ENCODE results near the gene PLP1.

Gene PLP1

GRCh38 chrX:103825881-103826280, 49.2 kb downstream of the PLP1 start:
- DNase-seq (ENCODE audit: low read depth, low spot score) = no peak

GRCh38 chrX:103828529-103828928, 51.9 kb downstream of the PLP1 start:
- no peak for DNase-seq (ENCODE audit: low read depth, low spot score)

GRCh38 chrX:103830848-103831247, 54.2 kb downstream of the PLP1 start:
- DNase-seq (ENCODE audit: low read depth, low spot score) = no peak

- DNase-seq (ENCODE audit: low read depth, low spot score) = peak; percentile 67
These were observed 54.7 kb downstream of the PLP1 start for GRCh38 chrX:103831342-103831802.

GRCh38 chrX:103831803-103832544, 55.3 kb downstream of the PLP1 start, which contains the start of gene RAB9B:
Gene RAB9B, minus strand, starts transcription at chrX:103832257. Its CDS starts 6,473 bp downstream, at chrX:103825784.
- DNase-seq (ENCODE audit: low read depth, low spot score) = peak; percentile 39

GRCh38 chrX:103839404-103839803, 62.8 kb downstream of the PLP1 start:
- DNase-seq (ENCODE audit: low read depth, low spot score) = no peak

Measured in astrocyte of the hippocampus (primary cell).